GM12878 (cell line): ENCODE results near the gene POP5. TPM values are rescaled to one million over a fixed set of nuclear protein-coding genes. Genes with fewer than 3 reads are reported as not detected.

ENCODE experiments used
- ATAC-seq: fragments of 200-7000 bp; cut with Tn5 transposase; 3 replicates; pipeline ENCODE4 v1.9.1; 2020; ENCODE audit warnings: mild to moderate bottlenecking, moderate library complexity
- BruUV-seq: library from RNA; stranded (reverse); fragments of 400-500 nt; replicated peaks from 2 replicates; lab custom pipeline; 2021; lab: Mats Ljungman, UMichigan
- CTCF ChIA-PET: fragments of 300-600 bp; sonication (Branson Sonifier 250); formaldehyde crosslinking; extraction: SDS; loops from one replicate; lab custom pipeline; 2021; ENCODE audit warnings: inconsistent platforms; lab: Yijun Ruan, JAX
- POLR2A ChIA-PET: fragments of 350-600 bp; formaldehyde crosslinking; extraction: SDS; loops from one replicate; lab custom pipeline; 2021; ENCODE audit warnings: inconsistent platforms; lab: Charles Lee
- RAD21 ChIA-PET: fragments of 300-600 bp; sonication (Branson Sonifier 250); formaldehyde crosslinking; loops from one replicate; lab custom pipeline; 2023; ENCODE audit warnings: antibody characterized with exemption; ENCODE audit not compliant: unreplicated experiment; lab: Charles Lee
- SMC1A ChIA-PET: fragments of 300-600 bp; sonication (Branson Sonifier 250); formaldehyde crosslinking; loops from one replicate; lab custom pipeline; 2023; ENCODE audit not compliant: unreplicated experiment, uncharacterized antibody; lab: Charles Lee
- DNase-seq: peaks from one replicate; pipeline ENCODE4 v3.0.0-alpha.2; 2011; ENCODE audit warnings: low read depth, low spot score
- FAIRE-seq: peaks from 3 replicates; lab custom pipeline; 2011; peaks lifted over from hg19 to GRCh38; lab: Jason Lieb, UNC
- H2AFZ ChIP-seq: 2 replicates; pipeline ENCODE4 v1.6.0; 2011; ENCODE audit warnings: low read depth, low read length, control low read depth; ENCODE audit not compliant: control insufficient read depth
- H3K27ac ChIP-seq: 2 replicates; pipeline ENCODE4 v1.5.1; 2011; ENCODE audit warnings: control low read depth; ENCODE audit not compliant: control insufficient read depth, insufficient read depth
- H3K27me3 ChIP-seq, 2 experiments: replicated peaks in 1 of 2; 2 replicates each; pipeline versions ENCODE4 v1.6.0 to v1.6.1; 2011; ENCODE audit warnings: low read length in 1 of 2; ENCODE audit not compliant: control insufficient read depth in 2 of 2, insufficient read depth in 2 of 2
- H3K36me3 ChIP-seq, 2 experiments: 2 replicates each; pipeline ENCODE4 v1.5.1; 2011; ENCODE audit warnings: low read length in 1 of 2; ENCODE audit not compliant: control insufficient read depth in 2 of 2, insufficient read depth in 2 of 2
- H3K4me1 ChIP-seq: 2 replicates; pipeline ENCODE4 v1.6.1; 2011; ENCODE audit warnings: mild to moderate bottlenecking, low read length, moderate library complexity, mixed read lengths; ENCODE audit not compliant: control insufficient read depth, insufficient read depth
- H3K4me2 ChIP-seq: 2 replicates; pipeline ENCODE4 v1.6.0; 2011; ENCODE audit warnings: control low read depth; ENCODE audit not compliant: control insufficient read depth, insufficient read depth
- H3K4me3 ChIP-seq: fragments of 200-600 bp; sonication (generic); 2 replicates; pipeline ENCODE4 v1.5.1; 2016
- H3K79me2 ChIP-seq: 2 replicates; pipeline ENCODE4 v1.6.0; 2011; ENCODE audit warnings: low read length; ENCODE audit not compliant: control insufficient read depth, insufficient read depth
- H3K9ac ChIP-seq: 2 replicates; pipeline ENCODE4 v1.8.0; 2011; ENCODE audit warnings: low read length, control low read depth, mixed read lengths; ENCODE audit not compliant: control insufficient read depth, insufficient read depth
- H3K9me3 ChIP-seq: replicated peaks from 3 replicates; pipeline ENCODE4 v1.5.1; 2011; ENCODE audit warnings: mild to moderate bottlenecking, low read length; ENCODE audit not compliant: control insufficient read depth, insufficient read depth
- H4K20me1 ChIP-seq: 2 replicates; pipeline ENCODE4 v1.6.0; 2011; ENCODE audit not compliant: control insufficient read depth, insufficient read depth
- CTCF ChIP-seq, 3 experiments: IDR thresholded peaks in 2 of 3; conservative IDR thresholded peaks in 1 of 3; 2 replicates each; pipeline ENCODE4 v1.5.1; 2011; ENCODE audit warnings: low read depth in 3 of 3, low read length in 3 of 3, mild to moderate bottlenecking in 3 of 3, control low read depth in 2 of 3, moderate library complexity in 2 of 3, inconsistent platforms in 1 of 3, mixed read lengths in 1 of 3; ENCODE audit not compliant: control insufficient read depth in 2 of 3, insufficient read depth in 1 of 3; ENCODE audit errors: extremely low read depth in 1 of 3
- E2F8 ChIP-seq: fragments of 450-650 bp; IDR thresholded peaks from 2 replicates; pipeline ENCODE4 v1.6.1; 2018; ENCODE audit warnings: mild to moderate bottlenecking, low read depth, moderate library complexity; ENCODE audit not compliant: partially characterized antibody
- EZH2 ChIP-seq: IDR thresholded peaks from 2 replicates; pipeline ENCODE4 v1.6.1; 2012; ENCODE audit warnings: low read depth, mild to moderate bottlenecking, control low read depth, inconsistent platforms, low read length, borderline replicate concordance; ENCODE audit not compliant: control insufficient read depth
- JUND ChIP-seq: IDR thresholded peaks from 2 replicates; pipeline ENCODE4 v1.6.1; 2012; ENCODE audit warnings: low read depth, mild to moderate bottlenecking, low read length, improper control_type of control experiment, moderate library complexity
- NFYA ChIP-seq: IDR thresholded peaks from 2 replicates; pipeline ENCODE4 v1.6.1; 2011; ENCODE audit warnings: low read depth, mild to moderate bottlenecking, low read length, improper control_type of control experiment, borderline replicate concordance
- NFYB ChIP-seq: IDR thresholded peaks from 2 replicates; pipeline ENCODE4 v1.6.1; 2011; ENCODE audit warnings: low read depth, mild to moderate bottlenecking, low read length, improper control_type of control experiment, moderate library complexity; ENCODE audit not compliant: insufficient read depth
- POLR2AphosphoS5 ChIP-seq: IDR thresholded peaks from 2 replicates; pipeline ENCODE4 v1.6.1; 2011; ENCODE audit warnings: mild to moderate bottlenecking, low read length, inconsistent platforms
- POU2F2 ChIP-seq: IDR thresholded peaks from 3 replicates; pipeline ENCODE4 v1.6.1; 2011; ENCODE audit warnings: low read depth, mild to moderate bottlenecking, low read length, borderline replicate concordance
- SIX5 ChIP-seq: IDR thresholded peaks from 2 replicates; pipeline ENCODE4 v1.6.1; 2011; ENCODE audit warnings: mild to moderate bottlenecking, low read depth, low read length, moderate library complexity; ENCODE audit not compliant: severe bottlenecking
- TCF3 ChIP-seq: IDR thresholded peaks from 2 replicates; pipeline ENCODE4 v1.6.1; 2012; ENCODE audit warnings: low read depth, mild to moderate bottlenecking, low read length, borderline replicate concordance; ENCODE audit not compliant: insufficient read depth
- WRNIP1 ChIP-seq: IDR thresholded peaks from 2 replicates; pipeline ENCODE4 v1.6.1; 2011; ENCODE audit warnings: low read depth, low read length, improper control_type of control experiment, borderline replicate concordance
- ZNF24 ChIP-seq: fragments of 450-650 bp; IDR thresholded peaks from 2 replicates; pipeline ENCODE4 v1.6.1; 2017; ENCODE audit warnings: antibody characterized with exemption, mild to moderate bottlenecking
- WGBS: methylation state at CpG from one replicate; pipeline ENCODE4 v1.1.6; 2016; ENCODE audit warnings: low lambda C conversion rate; ENCODE audit not compliant: insufficient replicate concordance, insufficient coverage; ENCODE audit errors: missing lambda C conversion rate; 5-methylcytosine and 5-hydroxymethylcytosine counted together
- in situ Hi-C: fragments of 300-500 bp; cut with MboI; formaldehyde crosslinking; loops from 9 replicates; pipeline ENCODE4 v1.14.3; 2018; ENCODE audit warnings: mixed read lengths
- intact Hi-C: fragments of 100-400 bp; cut with micrococcal nuclease; formaldehyde crosslinking; loops from one replicate; pipeline ENCODE4 v1.14.2; 2022; ENCODE audit not compliant: unreplicated experiment
- polyA plus RNA-seq, 11 experiments: library from polyadenylated mRNA; depleted of rRNA in 4 of 11; unstranded in 6 of 11; stranded (reverse) in 5 of 11; fragments of >200 nt; fragmentation: Nextera tagmentation in 4 of 11; fragmentation: Illumina TruSeq in 1 of 11; extraction: Ambion mirVana in 4 of 11; extraction: Trizol in 1 of 11; gene quantifications; 1 replicate in 1 of 11; 2 replicates in 10 of 11; pipeline versions ENCODE4 v1.2.1 to v1.2.3, GENCODE V29; 2011 to 2016; ENCODE audit warnings: inconsistent platforms in 2 of 11, missing spikeins in 2 of 11, low read depth in 1 of 11
- total RNA-seq, 4 experiments: library from RNA; depleted of rRNA in 3 of 4; stranded (reverse); fragments of >200 nt in 3 of 4; fragmentation: Illumina TruSeq in 1 of 4; extraction: Trizol in 1 of 4; gene quantifications; 2 replicates each; pipeline versions ENCODE4 v1.2.1 to v1.2.3, GENCODE V29; 2013 to 2021
- TF ChIP-seq, protein P1 (sequence below): fragments of 450-650 bp; IDR thresholded peaks from 2 replicates; pipeline ENCODE4 v1.6.1; 2018; ENCODE audit warnings: borderline replicate concordance, mild to moderate bottlenecking; ENCODE audit not compliant: partially characterized antibody
- TF ChIP-seq, protein P2 (sequence below): fragments of 450-650 bp; IDR thresholded peaks from 2 replicates; pipeline ENCODE4 v1.6.1; 2017; ENCODE audit warnings: mild to moderate bottlenecking, low read depth, inconsistent platforms; ENCODE audit not compliant: poor library complexity, severe bottlenecking

POP5 gene
- total and polyA plus RNA-seq, 10 of the 15 experiments (the other 5 are each of a cell fraction or from before 2014, with no cell fraction given), result 50.3 to 234 (median 83.7) TPM

DNA sequence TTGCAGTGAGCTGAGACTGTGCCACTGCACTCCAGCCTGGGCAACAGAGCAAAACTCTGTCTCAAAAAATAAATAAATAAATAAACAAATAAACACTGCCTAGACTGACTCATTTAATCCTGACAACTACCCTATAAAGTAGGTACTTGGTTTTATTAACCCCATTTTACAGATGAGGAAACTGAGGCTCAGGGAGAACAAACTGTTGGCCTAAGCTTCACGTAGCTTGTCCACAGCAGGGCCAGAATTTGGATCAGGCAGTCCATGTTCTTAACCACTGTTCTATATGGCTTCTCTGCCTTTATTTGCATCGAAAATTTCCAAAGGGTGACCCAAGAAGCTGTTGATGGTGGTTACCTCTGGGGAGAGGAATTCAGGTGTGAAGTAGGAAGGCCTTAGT, 5.7 kb upstream of the POP5 start:
- SMC1A ChIA-PET, result interaction anchor here (1.3 kb wide), 1 partner anchor 385 kb away, joined by 4 read pairs; no protein-coding TSS in a partner anchor
- H3K4me3 ChIP-seq, result no peak overlapping the region
- H3K36me3 ChIP-seq, result no peaks in the 10 kb centered on the region
- POLR2A ChIA-PET, result no interaction called here
- H2AFZ ChIP-seq, result no peak overlapping the region
- RAD21 ChIA-PET, result no interaction called here
- no peaks in the 10 kb centered on the region for H3K9me3 ChIP-seq
- FAIRE-seq (no peak), DNase-seq (no peak), ATAC-seq (no peak)
- H3K27ac ChIP-seq, result no peak overlapping the region
- intact Hi-C loops, result no loop called here
- CTCF ChIA-PET, result interaction anchor here (1.2 to 1.4 kb wide), 3 partner anchors 62 to 419 kb away, joined by 4 read pairs; no protein-coding TSS in a partner anchor
- H3K9ac ChIP-seq, result no peak overlapping the region
- H4K20me1 ChIP-seq, result no peaks in the 10 kb centered on the region
- in situ Hi-C loops, result no loop called here
- no TSS peak for BruUV-seq
- 19% methylated on average over 2 of the region's 2 CpGs for WGBS
- H3K4me1 ChIP-seq, result peaks cover 11% of the 10 kb centered on the region
- no peaks in the 10 kb centered on the region; a peak in 2 of 4 replicates for H3K27me3 ChIP-seq
- no peaks in the 10 kb centered on the region for H3K79me2 ChIP-seq
- no peak overlapping the region for H3K4me2 ChIP-seq
- TF ChIP-seq WRNIP1 (no peak), EZH2 (no peak), NFYB (no peak), POLR2AphosphoS5 (no peak), CTCF (IDR thresholded peaks at IDR 0.05 in 2 of 3, conservative IDR thresholded peaks at IDR 0.05 in 1 of 3; ENCODE audit: control insufficient read depth in 2 of 3, extremely low read depth in 1 of 3, insufficient read depth in 1 of 3, low read depth in 3 of 3, low read length in 3 of 3) (no peak), E2F8 (no peak), SIX5 (no peak), ZNF24 (no peak), POU2F2 (no peak), JUND (no peak), TCF3 (no peak), NFYA (no peak)
- TF ChIP-seq, protein P1, sequence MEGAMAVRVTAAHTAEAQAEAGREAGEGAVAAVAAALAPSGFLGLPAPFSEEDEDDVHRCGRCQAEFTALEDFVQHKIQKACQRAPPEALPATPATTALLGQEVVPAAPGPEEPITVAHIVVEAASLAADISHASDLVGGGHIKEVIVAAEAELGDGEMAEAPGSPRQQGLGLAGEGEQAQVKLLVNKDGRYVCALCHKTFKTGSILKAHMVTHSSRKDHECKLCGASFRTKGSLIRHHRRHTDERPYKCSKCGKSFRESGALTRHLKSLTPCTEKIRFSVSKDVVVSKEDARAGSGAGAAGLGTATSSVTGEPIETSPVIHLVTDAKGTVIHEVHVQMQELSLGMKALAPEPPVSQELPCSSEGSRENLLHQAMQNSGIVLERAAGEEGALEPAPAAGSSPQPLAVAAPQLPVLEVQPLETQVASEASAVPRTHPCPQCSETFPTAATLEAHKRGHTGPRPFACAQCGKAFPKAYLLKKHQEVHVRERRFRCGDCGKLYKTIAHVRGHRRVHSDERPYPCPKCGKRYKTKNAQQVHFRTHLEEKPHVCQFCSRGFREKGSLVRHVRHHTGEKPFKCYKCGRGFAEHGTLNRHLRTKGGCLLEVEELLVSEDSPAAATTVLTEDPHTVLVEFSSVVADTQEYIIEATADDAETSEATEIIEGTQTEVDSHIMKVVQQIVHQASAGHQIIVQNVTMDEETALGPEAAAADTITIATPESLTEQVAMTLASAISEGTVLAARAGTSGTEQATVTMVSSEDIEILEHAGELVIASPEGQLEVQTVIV, result no peak
- TF ChIP-seq, protein P2, sequence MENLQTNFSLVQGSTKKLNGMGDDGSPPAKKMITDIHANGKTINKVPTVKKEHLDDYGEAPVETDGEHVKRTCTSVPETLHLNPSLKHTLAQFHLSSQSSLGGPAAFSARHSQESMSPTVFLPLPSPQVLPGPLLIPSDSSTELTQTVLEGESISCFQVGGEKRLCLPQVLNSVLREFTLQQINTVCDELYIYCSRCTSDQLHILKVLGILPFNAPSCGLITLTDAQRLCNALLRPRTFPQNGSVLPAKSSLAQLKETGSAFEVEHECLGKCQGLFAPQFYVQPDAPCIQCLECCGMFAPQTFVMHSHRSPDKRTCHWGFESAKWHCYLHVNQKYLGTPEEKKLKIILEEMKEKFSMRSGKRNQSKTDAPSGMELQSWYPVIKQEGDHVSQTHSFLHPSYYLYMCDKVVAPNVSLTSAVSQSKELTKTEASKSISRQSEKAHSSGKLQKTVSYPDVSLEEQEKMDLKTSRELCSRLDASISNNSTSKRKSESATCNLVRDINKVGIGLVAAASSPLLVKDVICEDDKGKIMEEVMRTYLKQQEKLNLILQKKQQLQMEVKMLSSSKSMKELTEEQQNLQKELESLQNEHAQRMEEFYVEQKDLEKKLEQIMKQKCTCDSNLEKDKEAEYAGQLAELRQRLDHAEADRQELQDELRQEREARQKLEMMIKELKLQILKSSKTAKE, result no peak
